Kidney epithelial cell (primary cell): ENCODE measurements around the gene ARHGAP29. TPM values are rescaled to one million over a fixed set of nuclear protein-coding genes. Genes with fewer than 3 reads are reported as not detected.

Source experiments
- DNase-seq: peaks from one replicate; pipeline ENCODE4 v3.0.0-alpha.2; 2010; ENCODE audit warnings: low read depth
- H3K27me3 ChIP-seq: 2 replicates; pipeline ENCODE4 v1.6.0; 2011; ENCODE audit warnings: low read length; ENCODE audit not compliant: control insufficient read depth, insufficient read depth
- H3K36me3 ChIP-seq: 2 replicates; pipeline ENCODE4 v1.5.1; 2011; ENCODE audit warnings: low read length; ENCODE audit not compliant: control insufficient read depth, insufficient read depth
- H3K4me3 ChIP-seq: 2 replicates; pipeline ENCODE4 v1.5.1; 2011; ENCODE audit warnings: low read depth, mild to moderate bottlenecking, control low read depth, low read length
- CTCF ChIP-seq: IDR thresholded peaks from 2 replicates; pipeline ENCODE4 v1.5.1; 2011; ENCODE audit warnings: mild to moderate bottlenecking, moderate library complexity, low read length, control low read depth, inconsistent platforms; ENCODE audit not compliant: insufficient read depth, poor library complexity, severe bottlenecking
- total RNA-seq: library from RNA; depleted of rRNA; stranded (reverse); fragments of >200 nt; gene quantifications from 2 replicates; pipeline ENCODE4 v1.2.3, GENCODE V29; 2015

The ARHGAP29 gene
- total RNA-seq, 1 donor from 2014 or later, result 82.3 TPM

GRCh38 chr1:94259635-94260289 lies 22.4 kb upstream of the ARHGAP29 start:
- no peak for DNase-seq
- Histone ChIP-seq H3K27me3 (no peaks in the 10 kb centered on the region), H3K4me3 (no peak overlapping the region), H3K36me3 (no peaks in the 10 kb centered on the region)
- TF ChIP-seq CTCF, result no peak

- Histone ChIP-seq H3K4me3 (no peak overlapping the region), H3K36me3 (no peaks in the 10 kb centered on the region), H3K27me3 (no peaks in the 10 kb centered on the region)
- peak; percentile 85 for DNase-seq
- no peak for TF ChIP-seq CTCF
Measured at GRCh38 chr1:94258873-94259331, 21.5 kb upstream of the ARHGAP29 start.

- no peak for TF ChIP-seq CTCF
- Histone ChIP-seq H3K4me3 (no peak overlapping the region), H3K36me3 (no peaks in the 10 kb centered on the region), H3K27me3 (no peaks in the 10 kb centered on the region)
- DNase-seq, result no peak
Measured at GRCh38 chr1:94257444-94257843, 20.1 kb upstream of the ARHGAP29 start.

- no peak for TF ChIP-seq CTCF
- H3K27me3 ChIP-seq, result no peaks in the 10 kb centered on the region
- H3K36me3 ChIP-seq, result no peaks in the 10 kb centered on the region
- DNase-seq, result no peak
- no peak overlapping the region for H3K4me3 ChIP-seq
Measured at GRCh38 chr1:94255476-94255875, 18.1 kb upstream of the ARHGAP29 start.

- Histone ChIP-seq H3K36me3 (no peaks in the 10 kb centered on the region), H3K4me3 (no peak overlapping the region), H3K27me3 (no peaks in the 10 kb centered on the region)
- DNase-seq, result no peak
- TF ChIP-seq CTCF, result no peak
Measured at GRCh38 chr1:94254073-94254810, 16.9 kb upstream of the ARHGAP29 start.
